Right atrium auricular region (tissue), 2 donors: ENCODE results near the gene CNMD. TPM values are rescaled to one million over a fixed set of nuclear protein-coding genes. Genes with fewer than 3 reads are reported as not detected.
A peak's percentile ranks its signal among the peaks of the same experiment; 100 is the strongest.

Experiments
- DNase-seq: peaks from one replicate; pipeline ENCODE4 v3.0.0-alpha.2; 2019; ENCODE audit warnings: low spot score
- H3K27ac ChIP-seq, 2 donors: fragments of 200-600 bp; sonication (generic); 1 replicate in 1 of 2; 2 replicates in 1 of 2; pipeline ENCODE4 v1.5.1; 2016 to 2019
- H3K27me3 ChIP-seq, 2 donors: fragments of 200-600 bp; sonication (generic); one replicate each; pipeline versions ENCODE4 v1.5.1 to v1.6.0; 2017 to 2019
- H3K36me3 ChIP-seq: fragments of 200-600 bp; sonication (generic); one replicate; pipeline ENCODE4 v1.5.1; 2016
- H3K4me1 ChIP-seq, 2 donors: fragments of 200-600 bp; sonication (generic); one replicate each; pipeline versions ENCODE4 v1.5.1 to v1.6.0; 2017 to 2019
- H3K4me3 ChIP-seq, 2 donors: fragments of 200-600 bp; sonication (generic); 1 replicate in 1 of 2; 2 replicates in 1 of 2; pipeline ENCODE4 v1.5.1; 2017 to 2019; ENCODE audit warnings: mild to moderate bottlenecking in 1 of 2, moderate library complexity in 1 of 2
- H3K9me3 ChIP-seq, 2 donors: fragments of 200-600 bp; sonication (generic); one replicate each; pipeline ENCODE4 v1.5.1; 2019
- total RNA-seq, 2 donors: library from RNA; depleted of rRNA; stranded (reverse); fragments of >200 nt; gene quantifications; one replicate each; pipeline ENCODE4 v1.1.0, GENCODE V29; 2016
- TF ChIP-seq, protein P1 (sequence below), 2 donors: fragments of 200-600 bp; sonication (generic); IDR thresholded peaks; one replicate each; pipeline ENCODE4 v1.5.1; 2019; ENCODE audit warnings: antibody characterized with exemption in 2 of 2

The CNMD gene
- total RNA-seq, 2 donors from 2014 or later, result not detected

DNA sequence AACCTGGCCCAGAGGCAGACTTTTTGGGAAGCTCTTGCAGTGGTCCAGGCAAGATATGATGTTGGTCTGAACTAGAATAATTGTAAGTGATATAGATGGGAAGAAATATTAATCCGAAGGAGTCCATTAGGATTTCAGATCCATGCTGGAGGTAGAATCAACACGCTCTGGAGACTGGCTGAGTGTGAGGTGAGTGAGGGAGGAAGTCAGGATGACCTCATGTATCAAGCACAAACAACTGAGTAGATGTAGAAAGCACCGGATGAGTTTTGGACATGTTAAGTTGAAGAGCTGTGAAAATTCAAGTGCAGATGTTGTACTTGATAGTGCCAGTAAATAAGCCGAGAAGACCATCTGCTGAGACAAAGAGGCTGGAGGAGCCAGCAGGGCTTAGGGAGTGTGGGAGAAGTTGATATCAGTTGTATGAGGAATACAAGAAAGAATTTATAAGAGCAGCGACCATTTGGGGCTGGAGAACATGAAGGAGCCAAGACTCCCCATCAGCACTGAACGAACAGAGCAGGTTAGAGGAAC lies 5.3 kb upstream of the CNMD start:
- Histone ChIP-seq H3K4me3 (no peak overlapping the region), H3K27ac (no peak overlapping the region), H3K9me3 (no peaks in the 10 kb centered on the region), H3K36me3 (no peaks in the 10 kb centered on the region), H3K27me3 (peaks cover 0 to under 1% of the 10 kb centered on the region in 2 donors), H3K4me1 (no peaks in the 10 kb centered on the region)
- TF ChIP-seq, protein P1, sequence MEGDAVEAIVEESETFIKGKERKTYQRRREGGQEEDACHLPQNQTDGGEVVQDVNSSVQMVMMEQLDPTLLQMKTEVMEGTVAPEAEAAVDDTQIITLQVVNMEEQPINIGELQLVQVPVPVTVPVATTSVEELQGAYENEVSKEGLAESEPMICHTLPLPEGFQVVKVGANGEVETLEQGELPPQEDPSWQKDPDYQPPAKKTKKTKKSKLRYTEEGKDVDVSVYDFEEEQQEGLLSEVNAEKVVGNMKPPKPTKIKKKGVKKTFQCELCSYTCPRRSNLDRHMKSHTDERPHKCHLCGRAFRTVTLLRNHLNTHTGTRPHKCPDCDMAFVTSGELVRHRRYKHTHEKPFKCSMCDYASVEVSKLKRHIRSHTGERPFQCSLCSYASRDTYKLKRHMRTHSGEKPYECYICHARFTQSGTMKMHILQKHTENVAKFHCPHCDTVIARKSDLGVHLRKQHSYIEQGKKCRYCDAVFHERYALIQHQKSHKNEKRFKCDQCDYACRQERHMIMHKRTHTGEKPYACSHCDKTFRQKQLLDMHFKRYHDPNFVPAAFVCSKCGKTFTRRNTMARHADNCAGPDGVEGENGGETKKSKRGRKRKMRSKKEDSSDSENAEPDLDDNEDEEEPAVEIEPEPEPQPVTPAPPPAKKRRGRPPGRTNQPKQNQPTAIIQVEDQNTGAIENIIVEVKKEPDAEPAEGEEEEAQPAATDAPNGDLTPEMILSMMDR (IDR thresholded peaks at IDR 0.05), result no peak
- DNase-seq, result no peak

DNA sequence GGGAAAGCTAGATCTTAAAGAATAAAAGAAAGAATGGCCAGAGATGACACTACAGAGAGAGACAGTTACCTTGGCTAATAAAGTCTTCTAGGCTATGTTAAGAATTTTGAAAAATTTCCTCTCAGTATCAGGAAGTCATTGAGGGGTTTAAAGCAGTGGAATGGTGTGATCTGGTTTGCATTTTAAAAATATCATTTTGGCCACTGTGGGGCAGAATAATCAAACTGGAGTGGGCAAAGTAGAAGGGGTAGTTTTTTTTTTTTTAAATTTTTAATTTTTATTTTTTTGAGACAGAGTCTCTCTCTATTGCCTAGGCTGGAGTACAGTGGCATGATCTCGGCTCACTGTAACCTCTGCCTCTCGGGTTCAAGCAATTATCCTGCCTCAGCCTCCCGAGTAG lies 4.4 kb upstream of the CNMD start:
- Histone ChIP-seq H3K27ac (no peak overlapping the region), H3K9me3 (no peaks in the 10 kb centered on the region), H3K4me3 (no peak overlapping the region), H3K4me1 (peaks cover 0 to 6% of the 10 kb centered on the region in 2 donors), H3K27me3 (peaks cover 7 to 10% of the 10 kb centered on the region in 2 donors), H3K36me3 (no peaks in the 10 kb centered on the region)
- TF ChIP-seq, protein P1 (IDR thresholded peaks at IDR 0.05), result no peak
- no peak for DNase-seq

DNA sequence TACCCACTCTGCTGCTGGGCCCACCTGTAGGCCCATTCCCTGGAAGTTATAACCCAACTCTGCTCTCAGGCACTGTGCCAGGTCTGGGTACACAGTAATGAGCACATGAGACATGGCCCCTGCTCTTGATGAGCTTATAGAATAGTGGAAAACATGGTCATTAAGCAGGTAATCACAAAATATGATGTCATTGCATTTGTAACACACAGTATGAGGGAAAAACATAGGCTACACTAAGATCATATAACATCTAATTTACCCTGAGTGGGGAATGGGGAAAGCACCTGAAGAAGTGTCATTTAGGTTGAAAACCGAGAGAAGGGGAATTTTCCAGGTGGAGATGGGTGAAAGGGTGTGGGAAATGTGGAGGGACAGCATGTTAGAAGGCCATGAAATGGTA lies 3.9 kb upstream of the CNMD start:
- no peaks in the 10 kb centered on the region for H3K9me3 ChIP-seq
- H3K27me3 ChIP-seq, result peaks cover 7 to 14% of the 10 kb centered on the region in 2 donors
- H3K36me3 ChIP-seq, result no peaks in the 10 kb centered on the region
- no peak overlapping the region for H3K4me3 ChIP-seq
- H3K27ac ChIP-seq, result no peak overlapping the region
- TF ChIP-seq, protein P1 (IDR thresholded peaks at IDR 0.05), result no peak
- H3K4me1 ChIP-seq, result peaks cover 0 to 10% of the 10 kb centered on the region in 2 donors
- DNase-seq, result no peak

DNA sequence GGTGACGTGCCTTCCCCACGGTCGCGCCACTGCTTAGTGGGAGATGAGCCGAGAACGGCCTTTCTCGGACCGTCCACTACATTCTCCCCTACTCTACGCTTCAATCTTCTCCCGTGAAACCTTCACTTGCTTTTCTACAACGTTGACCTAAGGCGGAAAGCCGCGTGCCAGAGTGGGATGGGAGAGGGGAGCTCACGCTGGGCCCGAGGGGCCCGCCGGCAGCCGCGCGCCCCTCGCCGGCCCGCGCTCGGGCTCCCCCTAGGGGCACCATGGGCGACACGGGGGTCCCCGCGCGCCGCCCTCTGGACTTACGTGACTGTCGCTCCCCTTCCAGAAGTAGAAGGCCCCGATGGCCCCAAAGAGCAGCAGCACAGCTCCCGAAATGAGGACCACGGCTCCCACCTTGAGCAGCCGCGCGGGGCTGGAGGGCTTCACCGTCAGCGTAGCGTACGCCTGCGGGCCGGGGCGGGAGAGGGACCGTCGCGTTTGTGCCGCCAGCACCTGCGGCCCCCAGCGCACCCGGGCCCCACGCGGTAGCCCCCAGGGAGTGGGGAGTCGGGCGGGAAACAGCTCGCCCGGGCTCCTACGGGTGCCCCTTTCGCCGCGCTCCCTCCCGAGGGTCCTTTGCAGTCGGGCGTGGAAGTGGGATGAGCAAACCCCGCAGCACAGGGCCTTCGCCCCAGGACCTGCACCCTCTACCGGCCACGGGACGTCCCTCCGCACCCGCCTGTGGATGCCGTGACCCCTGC lies 727 bp downstream of the CNMD start:
- peaks cover 7 to 19% of the 10 kb centered on the region in 2 donors for H3K27me3 ChIP-seq
- H3K27ac ChIP-seq, result no peak overlapping the region
- H3K36me3 ChIP-seq, result no peaks in the 10 kb centered on the region
- peak overlapping the region; percentile 12 to 42 for H3K4me3 ChIP-seq
- peaks cover 0 to 11% of the 10 kb centered on the region in 2 donors for H3K4me1 ChIP-seq
- DNase-seq, result no peak
- TF ChIP-seq, protein P1 (IDR thresholded peaks at IDR 0.05), result peak; percentile 63 to 66
- no peaks in the 10 kb centered on the region for H3K9me3 ChIP-seq

DNA sequence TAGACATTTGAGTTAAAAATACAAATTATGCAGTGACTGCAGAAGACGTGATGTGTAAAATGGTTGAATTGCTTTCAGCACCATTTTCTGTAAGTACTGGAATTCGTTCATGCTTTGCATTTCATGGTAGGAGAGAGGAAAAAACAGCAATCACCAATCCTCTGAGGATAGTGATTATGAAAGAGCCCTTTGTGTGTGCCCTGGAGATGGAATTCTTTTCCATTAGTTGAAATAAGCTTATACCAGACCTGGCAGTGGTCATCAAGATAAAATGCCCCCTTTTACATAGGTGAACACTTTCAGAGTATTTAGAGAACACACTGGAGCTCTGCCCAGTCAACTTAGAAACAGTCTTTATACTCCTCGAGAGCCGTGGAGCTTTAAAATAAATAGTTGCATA lies 1.7 kb downstream of the CNMD start:
- Histone ChIP-seq H3K4me3 (no peak overlapping the region), H3K27ac (no peak overlapping the region), H3K36me3 (no peaks in the 10 kb centered on the region), H3K4me1 (peaks cover 0 to 11% of the 10 kb centered on the region in 2 donors), H3K9me3 (no peaks in the 10 kb centered on the region), H3K27me3 (peaks cover 7 to 19% of the 10 kb centered on the region in 2 donors)
- DNase-seq, result no peak
- TF ChIP-seq, protein P1 (IDR thresholded peaks at IDR 0.05), result no peak
